ENCODE measurements around the gene F7. TPM values are rescaled to one million over a fixed set of nuclear protein-coding genes. Genes with fewer than 3 reads are reported as not detected.

Gene F7
- polyA plus RNA-seq, 1 experiment = 0.05 TPM

- no peaks in the 10 kb centered on the region; the same call in 1 of the 2 replicates for H3K27me3 ChIP-seq (ENCODE audit: control insufficient read depth, insufficient read depth, low read length)
- TF ChIP-seq, protein P1, sequence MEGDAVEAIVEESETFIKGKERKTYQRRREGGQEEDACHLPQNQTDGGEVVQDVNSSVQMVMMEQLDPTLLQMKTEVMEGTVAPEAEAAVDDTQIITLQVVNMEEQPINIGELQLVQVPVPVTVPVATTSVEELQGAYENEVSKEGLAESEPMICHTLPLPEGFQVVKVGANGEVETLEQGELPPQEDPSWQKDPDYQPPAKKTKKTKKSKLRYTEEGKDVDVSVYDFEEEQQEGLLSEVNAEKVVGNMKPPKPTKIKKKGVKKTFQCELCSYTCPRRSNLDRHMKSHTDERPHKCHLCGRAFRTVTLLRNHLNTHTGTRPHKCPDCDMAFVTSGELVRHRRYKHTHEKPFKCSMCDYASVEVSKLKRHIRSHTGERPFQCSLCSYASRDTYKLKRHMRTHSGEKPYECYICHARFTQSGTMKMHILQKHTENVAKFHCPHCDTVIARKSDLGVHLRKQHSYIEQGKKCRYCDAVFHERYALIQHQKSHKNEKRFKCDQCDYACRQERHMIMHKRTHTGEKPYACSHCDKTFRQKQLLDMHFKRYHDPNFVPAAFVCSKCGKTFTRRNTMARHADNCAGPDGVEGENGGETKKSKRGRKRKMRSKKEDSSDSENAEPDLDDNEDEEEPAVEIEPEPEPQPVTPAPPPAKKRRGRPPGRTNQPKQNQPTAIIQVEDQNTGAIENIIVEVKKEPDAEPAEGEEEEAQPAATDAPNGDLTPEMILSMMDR (IDR thresholded peaks at IDR 0.05; ENCODE audit: insufficient read depth, low read depth, low read length) = no peak
- no peak for DNase-seq (ENCODE audit: low read depth)
- POLR2A ChIA-PET = no interaction called here
- no peaks in the 10 kb centered on the region for H3K36me3 ChIP-seq (ENCODE audit: control insufficient read depth, insufficient read depth, low read length)
- no peak overlapping the region for H3K4me3 ChIP-seq (ENCODE audit: low read depth, low read length)
- CTCF ChIA-PET = no interaction called here
Observed at GRCh38 chr13:113082198-113083021, 23.2 kb upstream of the F7 start.

- TF ChIP-seq, protein P1 (IDR thresholded peaks at IDR 0.05; ENCODE audit: insufficient read depth, low read depth, low read length) = no peak
- no peak overlapping the region for H3K4me3 ChIP-seq (ENCODE audit: low read depth, low read length)
- CTCF ChIA-PET = no interaction called here
- POLR2A ChIA-PET = no interaction called here
- no peaks in the 10 kb centered on the region; the same call in 1 of the 2 replicates for H3K27me3 ChIP-seq (ENCODE audit: control insufficient read depth, insufficient read depth, low read length)
- H3K36me3 ChIP-seq (ENCODE audit: control insufficient read depth, insufficient read depth, low read length) = no peaks in the 10 kb centered on the region
- DNase-seq (ENCODE audit: low read depth) = no peak
Observed at GRCh38 chr13:113083022-113083373, 22.6 kb upstream of the F7 start.

DNA sequence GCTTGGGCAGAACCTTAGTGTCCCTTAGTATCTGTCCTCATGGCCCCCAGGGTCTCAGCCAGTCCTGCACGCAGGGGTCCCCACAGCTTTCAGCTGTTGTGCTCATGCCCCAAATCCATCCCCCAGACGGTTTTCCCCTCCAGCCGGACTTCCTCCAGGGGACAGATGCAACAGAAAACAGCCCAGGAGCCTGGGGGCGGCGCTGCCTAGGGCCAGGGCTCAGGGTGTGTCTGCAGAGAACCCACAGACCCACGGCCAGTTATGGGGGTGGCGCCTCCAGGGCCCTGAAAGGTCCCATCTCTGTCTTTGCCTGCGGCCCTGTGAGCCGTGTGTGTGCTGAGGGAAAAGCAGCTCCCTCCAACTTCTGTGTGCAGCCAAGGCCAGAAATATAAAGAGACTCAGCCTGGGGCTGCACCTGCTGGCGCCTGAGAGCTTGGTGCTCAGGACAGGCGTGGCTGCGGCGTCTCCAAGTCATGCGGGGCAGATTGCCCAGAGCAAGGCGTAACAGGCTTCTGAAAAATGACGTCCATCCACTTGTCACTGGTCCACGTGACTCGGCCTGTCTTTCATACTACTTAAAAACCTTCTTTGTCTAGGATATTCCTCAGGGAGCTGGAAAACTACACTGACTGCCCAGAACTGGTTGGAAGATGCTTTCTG lies 22.1 kb upstream of the F7 start:
- TF ChIP-seq, protein P1 (IDR thresholded peaks at IDR 0.05; ENCODE audit: insufficient read depth, low read depth, low read length) = no peak
- DNase-seq (ENCODE audit: low read depth) = no peak
- ChIA-PET POLR2A (no interaction called here), CTCF (no interaction called here)
- Histone ChIP-seq H3K36me3 (ENCODE audit: control insufficient read depth, insufficient read depth, low read length) (no peaks in the 10 kb centered on the region), H3K27me3 (ENCODE audit: control insufficient read depth, insufficient read depth, low read length) (no peaks in the 10 kb centered on the region; the same call in 1 of the 2 replicates), H3K4me3 (ENCODE audit: low read depth, low read length) (no peak overlapping the region)

GRCh38 chr13:113084094-113084942 lies 21.3 kb upstream of the F7 start:
- Histone ChIP-seq H3K36me3 (ENCODE audit: control insufficient read depth, insufficient read depth, low read length) (no peaks in the 10 kb centered on the region), H3K4me3 (ENCODE audit: low read depth, low read length) (no peak overlapping the region), H3K27me3 (ENCODE audit: control insufficient read depth, insufficient read depth, low read length) (no peaks in the 10 kb centered on the region; the same call in 1 of the 2 replicates)
- TF ChIP-seq, protein P1 (IDR thresholded peaks at IDR 0.05; ENCODE audit: insufficient read depth, low read depth, low read length) = 0 out of 2 replicates have a peak, but pooled peaks have one; percentile 14
- ChIA-PET CTCF (no interaction called here), POLR2A (no interaction called here)
- no peak for DNase-seq (ENCODE audit: low read depth)
